ENCODE data around the gene GOLGA7B.

Gene GOLGA7B

GRCh38 chr10:97879241-97879640, 29.6 kb downstream of the GOLGA7B start:
- TF ChIP-seq CTCF (IDR thresholded peaks at IDR 0.05; ENCODE audit: low read depth, low read length) (no peak), EZH2phosphoT487 (IDR thresholded peaks at IDR 0.05; ENCODE audit: low read depth) (no peak)

GRCh38 chr10:97880109-97880508, 30.5 kb downstream of the GOLGA7B start:
- peaks cover 6% of the 10 kb centered on the region for H3K4me1 ChIP-seq (ENCODE audit: low read length)
- H3K79me2 ChIP-seq (ENCODE audit: low read length) = no peaks in the 10 kb centered on the region
- H3K9me3 ChIP-seq (ENCODE audit: insufficient read depth, low read length) = no peaks in the 10 kb centered on the region
- no peaks in the 10 kb centered on the region for H3K36me3 ChIP-seq (replicated peaks; ENCODE audit: low read depth, low read length)
- no peak overlapping the region for H3K27ac ChIP-seq (ENCODE audit: low read length)
- no peak for TF ChIP-seq EZH2phosphoT487 (IDR thresholded peaks at IDR 0.05; ENCODE audit: low read depth)
- no peak for TF ChIP-seq CTCF (IDR thresholded peaks at IDR 0.05; ENCODE audit: low read depth, low read length)
- H4K20me1 ChIP-seq (ENCODE audit: insufficient read depth, low read length) = no peaks in the 10 kb centered on the region
- H3K27me3 ChIP-seq (ENCODE audit: low read depth, low read length) = no peaks in the 10 kb centered on the region
- no peak overlapping the region for H3K4me2 ChIP-seq (ENCODE audit: low read length)
- no peak overlapping the region for H3K4me3 ChIP-seq (ENCODE audit: low read length)
- H3K9ac ChIP-seq (ENCODE audit: low read length) = no peak overlapping the region
- no peak overlapping the region for H2AFZ ChIP-seq (ENCODE audit: low read depth, low read length)

More at GRCh38 chr10:97879241-97879640, 29.6 kb downstream of the GOLGA7B start:
- Histone ChIP-seq H3K36me3 (replicated peaks; ENCODE audit: low read depth, low read length) (no peaks in the 10 kb centered on the region), H3K4me3 (ENCODE audit: low read length) (no peak overlapping the region), H3K79me2 (ENCODE audit: low read length) (no peaks in the 10 kb centered on the region), H3K4me2 (ENCODE audit: low read length) (no peak overlapping the region), H3K27me3 (ENCODE audit: low read depth, low read length) (no peaks in the 10 kb centered on the region), H2AFZ (ENCODE audit: low read depth, low read length) (no peak overlapping the region; the same call in 1 of the 2 replicates), H3K27ac (ENCODE audit: low read length) (no peak overlapping the region), H3K9ac (ENCODE audit: low read length) (no peak overlapping the region), H3K4me1 (ENCODE audit: low read length) (peaks cover 6% of the 10 kb centered on the region), H3K9me3 (ENCODE audit: insufficient read depth, low read length) (no peaks in the 10 kb centered on the region), H4K20me1 (ENCODE audit: insufficient read depth, low read length) (no peaks in the 10 kb centered on the region)

GRCh38 chr10:97882142-97883091, 32.8 kb downstream of the GOLGA7B start:
- Histone ChIP-seq H3K4me3 (ENCODE audit: low read length) (no peak overlapping the region), H3K27me3 (ENCODE audit: low read depth, low read length) (no peaks in the 10 kb centered on the region), H2AFZ (ENCODE audit: low read depth, low read length) (no peak overlapping the region), H3K4me2 (ENCODE audit: low read length) (no peak overlapping the region), H3K9ac (ENCODE audit: low read length) (no peak overlapping the region), H3K4me1 (ENCODE audit: low read length) (peaks cover 6% of the 10 kb centered on the region), H3K36me3 (replicated peaks; ENCODE audit: low read depth, low read length) (no peaks in the 10 kb centered on the region), H3K79me2 (ENCODE audit: low read length) (no peaks in the 10 kb centered on the region), H4K20me1 (ENCODE audit: insufficient read depth, low read length) (no peaks in the 10 kb centered on the region), H3K27ac (ENCODE audit: low read length) (no peak overlapping the region), H3K9me3 (ENCODE audit: insufficient read depth, low read length) (no peaks in the 10 kb centered on the region)
- TF ChIP-seq EZH2phosphoT487 (IDR thresholded peaks at IDR 0.05; ENCODE audit: low read depth) (no peak), CTCF (IDR thresholded peaks at IDR 0.05; ENCODE audit: low read depth, low read length) (no peak)

- Histone ChIP-seq H4K20me1 (ENCODE audit: insufficient read depth, low read length) (no peaks in the 10 kb centered on the region), H3K9ac (ENCODE audit: low read length) (no peak overlapping the region), H3K36me3 (replicated peaks; ENCODE audit: low read depth, low read length) (no peaks in the 10 kb centered on the region), H2AFZ (ENCODE audit: low read depth, low read length) (no peak overlapping the region), H3K79me2 (ENCODE audit: low read length) (no peaks in the 10 kb centered on the region), H3K4me2 (ENCODE audit: low read length) (no peak overlapping the region), H3K4me1 (ENCODE audit: low read length) (peaks cover 6% of the 10 kb centered on the region), H3K9me3 (ENCODE audit: insufficient read depth, low read length) (no peaks in the 10 kb centered on the region), H3K27me3 (ENCODE audit: low read depth, low read length) (no peaks in the 10 kb centered on the region), H3K4me3 (ENCODE audit: low read length) (no peak overlapping the region), H3K27ac (ENCODE audit: low read length) (no peak overlapping the region)
- TF ChIP-seq CTCF (IDR thresholded peaks at IDR 0.05; ENCODE audit: low read depth, low read length) (no peak), EZH2phosphoT487 (IDR thresholded peaks at IDR 0.05; ENCODE audit: low read depth) (no peak)
Observed at GRCh38 chr10:97883092-97883485, 33.4 kb downstream of the GOLGA7B start.
